Duodenal mucosa (tissue), 2 donors: ENCODE data around the gene P2RX4.
"Not testable (repeated sequence)": the region's sequence is repeated elsewhere in the genome, so short reads cannot be mapped to it uniquely, and the experiment has no call there.

ENCODE experiments used
- H3K27ac ChIP-seq: one replicate; pipeline ENCODE4 v1.7.0; 2013; ENCODE audit warnings: low read depth, low read length
- H3K27me3 ChIP-seq, 2 donors: one replicate each; pipeline ENCODE4 v1.7.0; 2013; ENCODE audit warnings: low read length in 2 of 2, control low read depth in 1 of 2; ENCODE audit not compliant: insufficient read depth in 2 of 2, control insufficient read depth in 1 of 2
- H3K36me3 ChIP-seq, 2 donors: one replicate each; pipeline ENCODE4 v1.7.0; 2013; ENCODE audit warnings: low read length in 2 of 2, control low read depth in 1 of 2; ENCODE audit not compliant: insufficient read depth in 2 of 2, control insufficient read depth in 1 of 2
- H3K4me1 ChIP-seq, 2 donors: one replicate each; pipeline ENCODE4 v1.7.0; 2013; ENCODE audit warnings: low read length in 2 of 2, control low read depth in 1 of 2; ENCODE audit not compliant: insufficient read depth in 2 of 2, control insufficient read depth in 1 of 2
- H3K4me3 ChIP-seq, 2 donors: one replicate each; pipeline ENCODE4 v1.7.0; 2013; ENCODE audit warnings: low read length in 2 of 2, low read depth in 1 of 2
- H3K9ac ChIP-seq, 2 donors: one replicate each; pipeline ENCODE4 v1.7.0; 2013; ENCODE audit warnings: low read length in 2 of 2, low read depth in 1 of 2
- H3K9me3 ChIP-seq, 2 donors: one replicate each; pipeline ENCODE4 v1.7.0; 2013; ENCODE audit warnings: low read length in 2 of 2, control low read depth in 1 of 2; ENCODE audit not compliant: control insufficient read depth in 1 of 2

P2RX4 gene

GRCh38 chr12:121209624-121210572, at the start of gene P2RX4:
Gene P2RX4, plus strand, starts transcription at chr12:121210129. Its CDS starts 36 bp downstream, at chr12:121210165.
- H3K27me3 ChIP-seq = no peaks in the 10 kb centered on the region
- H3K9me3 ChIP-seq = no peaks in the 10 kb centered on the region
- peak within 1 kb of the TSS; percentile 89 for H3K27ac ChIP-seq
- peaks cover 11 to 26% of the 10 kb centered on the region in 2 donors for H3K4me1 ChIP-seq
- H3K36me3 ChIP-seq = no peaks in the 10 kb centered on the region
- H3K4me3 ChIP-seq = peak within 1 kb of the TSS; percentile 80 to 83
- peak within 1 kb of the TSS; percentile 89 to 93 for H3K9ac ChIP-seq

- Histone ChIP-seq H3K9me3 (peaks cover 5 to 6% of the 10 kb centered on the region in 2 donors), H3K4me1 (no peaks in the 10 kb centered on the region), H3K27ac (no peak overlapping the region), H3K4me3 (no peak overlapping the region), H3K36me3 (no peaks in the 10 kb centered on the region), H3K27me3 (no peaks in the 10 kb centered on the region), H3K9ac (no peak overlapping the region)
Observed at GRCh38 chr12:121162384-121162783, 47.5 kb upstream of the P2RX4 start.

GRCh38 chr12:121162985-121163384, 46.9 kb upstream of the P2RX4 start:
- Histone ChIP-seq H3K4me1 (no peaks in the 10 kb centered on the region), H3K9ac (no peak overlapping the region), H3K36me3 (no peaks in the 10 kb centered on the region), H3K9me3 (peaks cover 3 to 4% of the 10 kb centered on the region in 2 donors), H3K27ac (no peak overlapping the region), H3K4me3 (no peak overlapping the region), H3K27me3 (no peaks in the 10 kb centered on the region)

- H3K4me3 ChIP-seq, H3K4me1 ChIP-seq, H3K9me3 ChIP-seq, H3K27ac ChIP-seq, H3K9ac ChIP-seq, H3K27me3 ChIP-seq, H3K36me3 ChIP-seq: not testable (repeated sequence)
Observed at GRCh38 chr12:121164839-121165238, 45.1 kb upstream of the P2RX4 start.

GRCh38 chr12:121165316-121165715, 44.6 kb upstream of the P2RX4 start:
- Histone ChIP-seq H3K27me3 (no peaks in the 10 kb centered on the region), H3K27ac (no peak overlapping the region), H3K9ac (no peak overlapping the region), H3K4me3 (no peak overlapping the region), H3K4me1 (no peaks in the 10 kb centered on the region), H3K9me3 (no peaks in the 10 kb centered on the region), H3K36me3 (no peaks in the 10 kb centered on the region)

- Histone ChIP-seq H3K27ac (no peak overlapping the region), H3K36me3 (no peaks in the 10 kb centered on the region), H3K9ac (no peak overlapping the region), H3K27me3 (no peaks in the 10 kb centered on the region), H3K4me1 (no peaks in the 10 kb centered on the region), H3K4me3 (no peak overlapping the region), H3K9me3 (no peaks in the 10 kb centered on the region)
Observed at GRCh38 chr12:121166356-121166755, 43.6 kb upstream of the P2RX4 start.

- Histone ChIP-seq H3K36me3 (no peaks in the 10 kb centered on the region), H3K27ac (no peak overlapping the region)
Observed at GRCh38 chr12:121167232-121167820, 42.6 kb upstream of the P2RX4 start.

GRCh38 chr12:121167951-121168350, 42.0 kb upstream of the P2RX4 start:
- Histone ChIP-seq H3K27ac (no peak overlapping the region), H3K9ac (no peak overlapping the region), H3K36me3 (no peaks in the 10 kb centered on the region), H3K4me1 (no peaks in the 10 kb centered on the region), H3K9me3 (no peaks in the 10 kb centered on the region), H3K4me3 (no peak overlapping the region), H3K27me3 (no peaks in the 10 kb centered on the region)

More at GRCh38 chr12:121167232-121167820, 42.6 kb upstream of the P2RX4 start:
- no peaks in the 10 kb centered on the region for H3K9me3 ChIP-seq
- H3K4me1 ChIP-seq = no peaks in the 10 kb centered on the region
- no peak overlapping the region for H3K4me3 ChIP-seq
- no peaks in the 10 kb centered on the region for H3K27me3 ChIP-seq
- no peak overlapping the region for H3K9ac ChIP-seq

- H3K4me1 ChIP-seq = no peaks in the 10 kb centered on the region
- H3K4me3 ChIP-seq = no peak overlapping the region
- H3K9ac ChIP-seq = no peak overlapping the region
- no peaks in the 10 kb centered on the region for H3K27me3 ChIP-seq
- H3K36me3 ChIP-seq = no peaks in the 10 kb centered on the region
- no peaks in the 10 kb centered on the region for H3K9me3 ChIP-seq
- H3K27ac ChIP-seq = no peak overlapping the region
Observed at GRCh38 chr12:121170151-121170550, 39.8 kb upstream of the P2RX4 start.

- Histone ChIP-seq H3K4me3 (no peak overlapping the region), H3K4me1 (no peaks in the 10 kb centered on the region), H3K9me3 (no peaks in the 10 kb centered on the region), H3K27me3 (no peaks in the 10 kb centered on the region), H3K9ac (no peak overlapping the region), H3K27ac (no peak overlapping the region), H3K36me3 (no peaks in the 10 kb centered on the region)
Observed at GRCh38 chr12:121170611-121171260, 39.2 kb upstream of the P2RX4 start.
